GM12878 (cell line): Measurements from ENCODE around the gene PDZD2. TPM values are rescaled to one million over a fixed set of nuclear protein-coding genes. Genes with fewer than 3 reads are reported as not detected.

Source experiments
- ATAC-seq: fragments of 200-7000 bp; cut with Tn5 transposase; 3 replicates; pipeline ENCODE4 v1.9.1; 2020; ENCODE audit warnings: mild to moderate bottlenecking, moderate library complexity
- BruUV-seq: library from RNA; stranded (reverse); fragments of 400-500 nt; replicated peaks from 2 replicates; lab custom pipeline; 2021; lab: Mats Ljungman, UMichigan
- CTCF ChIA-PET: fragments of 300-600 bp; sonication (Branson Sonifier 250); formaldehyde crosslinking; extraction: SDS; loops from one replicate; lab custom pipeline; 2021; ENCODE audit warnings: inconsistent platforms; lab: Yijun Ruan, JAX
- POLR2A ChIA-PET: fragments of 350-600 bp; formaldehyde crosslinking; extraction: SDS; loops from one replicate; lab custom pipeline; 2021; ENCODE audit warnings: inconsistent platforms; lab: Charles Lee
- RAD21 ChIA-PET: fragments of 300-600 bp; sonication (Branson Sonifier 250); formaldehyde crosslinking; loops from one replicate; lab custom pipeline; 2023; ENCODE audit warnings: antibody characterized with exemption; ENCODE audit not compliant: unreplicated experiment; lab: Charles Lee
- SMC1A ChIA-PET: fragments of 300-600 bp; sonication (Branson Sonifier 250); formaldehyde crosslinking; loops from one replicate; lab custom pipeline; 2023; ENCODE audit not compliant: unreplicated experiment, uncharacterized antibody; lab: Charles Lee
- DNase-seq: peaks from one replicate; pipeline ENCODE4 v3.0.0-alpha.2; 2011; ENCODE audit warnings: low read depth, low spot score
- FAIRE-seq: peaks from 3 replicates; lab custom pipeline; 2011; peaks lifted over from hg19 to GRCh38; lab: Jason Lieb, UNC
- H2AFZ ChIP-seq: 2 replicates; pipeline ENCODE4 v1.6.0; 2011; ENCODE audit warnings: low read depth, low read length, control low read depth; ENCODE audit not compliant: control insufficient read depth
- H3K27ac ChIP-seq: 2 replicates; pipeline ENCODE4 v1.5.1; 2011; ENCODE audit warnings: control low read depth; ENCODE audit not compliant: control insufficient read depth, insufficient read depth
- H3K27me3 ChIP-seq, 2 experiments: replicated peaks in 1 of 2; 2 replicates each; pipeline versions ENCODE4 v1.6.0 to v1.6.1; 2011; ENCODE audit warnings: low read length in 1 of 2; ENCODE audit not compliant: control insufficient read depth in 2 of 2, insufficient read depth in 2 of 2
- H3K36me3 ChIP-seq, 2 experiments: 2 replicates each; pipeline ENCODE4 v1.5.1; 2011; ENCODE audit warnings: low read length in 1 of 2; ENCODE audit not compliant: control insufficient read depth in 2 of 2, insufficient read depth in 2 of 2
- H3K4me1 ChIP-seq: 2 replicates; pipeline ENCODE4 v1.6.1; 2011; ENCODE audit warnings: mild to moderate bottlenecking, low read length, moderate library complexity, mixed read lengths; ENCODE audit not compliant: control insufficient read depth, insufficient read depth
- H3K4me2 ChIP-seq: 2 replicates; pipeline ENCODE4 v1.6.0; 2011; ENCODE audit warnings: control low read depth; ENCODE audit not compliant: control insufficient read depth, insufficient read depth
- H3K4me3 ChIP-seq: fragments of 200-600 bp; sonication (generic); 2 replicates; pipeline ENCODE4 v1.5.1; 2016
- H3K79me2 ChIP-seq: 2 replicates; pipeline ENCODE4 v1.6.0; 2011; ENCODE audit warnings: low read length; ENCODE audit not compliant: control insufficient read depth, insufficient read depth
- H3K9ac ChIP-seq: 2 replicates; pipeline ENCODE4 v1.8.0; 2011; ENCODE audit warnings: low read length, control low read depth, mixed read lengths; ENCODE audit not compliant: control insufficient read depth, insufficient read depth
- H3K9me3 ChIP-seq: replicated peaks from 3 replicates; pipeline ENCODE4 v1.5.1; 2011; ENCODE audit warnings: mild to moderate bottlenecking, low read length; ENCODE audit not compliant: control insufficient read depth, insufficient read depth
- H4K20me1 ChIP-seq: 2 replicates; pipeline ENCODE4 v1.6.0; 2011; ENCODE audit not compliant: control insufficient read depth, insufficient read depth
- ATF7 ChIP-seq: fragments of 450-650 bp; IDR thresholded peaks from 2 replicates; pipeline ENCODE4 v1.6.1; 2016; ENCODE audit warnings: low read depth, mild to moderate bottlenecking
- CHD1 ChIP-seq: IDR thresholded peaks from 2 replicates; pipeline ENCODE4 v1.6.1; 2012; ENCODE audit warnings: low read depth, low read length, improper control_type of control experiment
- ETV6 ChIP-seq, 2 experiments: fragments of 450-650 bp in 1 of 2; IDR thresholded peaks in 1 of 2; conservative IDR thresholded peaks in 1 of 2; 2 replicates each; pipeline ENCODE4 v1.6.1; 2014; ENCODE audit warnings: antibody characterized with exemption in 1 of 2, borderline replicate concordance in 1 of 2, low read depth in 1 of 2, mild to moderate bottlenecking in 1 of 2, moderate library complexity in 1 of 2
- HCFC1 ChIP-seq: fragments of 150-350 bp; IDR thresholded peaks from 2 replicates; pipeline ENCODE4 v1.6.1; 2014; ENCODE audit warnings: low read length
- IKZF1 ChIP-seq: fragments of 450-650 bp; conservative IDR thresholded peaks from 2 replicates; pipeline ENCODE4 v1.6.1; 2017; ENCODE audit warnings: antibody characterized with exemption, mild to moderate bottlenecking
- JUNB ChIP-seq: IDR thresholded peaks from 2 replicates; pipeline ENCODE4 v1.6.1; 2016; ENCODE audit warnings: antibody characterized with exemption, mild to moderate bottlenecking
- JUND ChIP-seq: IDR thresholded peaks from 2 replicates; pipeline ENCODE4 v1.6.1; 2012; ENCODE audit warnings: low read depth, mild to moderate bottlenecking, low read length, improper control_type of control experiment, moderate library complexity
- KAT2A ChIP-seq: conservative IDR thresholded peaks from 2 replicates; pipeline ENCODE4 v1.6.1; 2011; ENCODE audit warnings: low read depth, low read length; ENCODE audit not compliant: control insufficient read depth
- NFXL1 ChIP-seq: fragments of 450-650 bp; IDR thresholded peaks from 2 replicates; pipeline ENCODE4 v1.6.1; 2017; ENCODE audit warnings: antibody characterized with exemption, mild to moderate bottlenecking, borderline replicate concordance
- PML ChIP-seq: IDR thresholded peaks from 2 replicates; pipeline ENCODE4 v1.6.1; 2012; ENCODE audit warnings: low read length, inconsistent platforms
- POLR2A ChIP-seq: IDR thresholded peaks from 2 replicates; pipeline ENCODE4 v1.6.1; 2011; ENCODE audit warnings: low read depth, mild to moderate bottlenecking, low read length
- RAD51 ChIP-seq: fragments of 450-650 bp; IDR thresholded peaks from 2 replicates; pipeline ENCODE4 v1.6.1; 2016; ENCODE audit warnings: moderate library complexity, mild to moderate bottlenecking, inconsistent platforms
- REST ChIP-seq: IDR thresholded peaks from 2 replicates; pipeline ENCODE4 v1.6.1; 2012; ENCODE audit warnings: mild to moderate bottlenecking, low read depth, low read length
- RUNX3 ChIP-seq: IDR thresholded peaks from 2 replicates; pipeline ENCODE4 v1.6.1; 2012; ENCODE audit warnings: low read length, inconsistent platforms
- SMARCA5 ChIP-seq: fragments of 450-650 bp; IDR thresholded peaks from 2 replicates; pipeline ENCODE4 v1.6.1; 2017; ENCODE audit warnings: mild to moderate bottlenecking
- TBL1XR1 ChIP-seq: IDR thresholded peaks from 2 replicates; pipeline ENCODE4 v1.6.1; 2012; ENCODE audit warnings: low read depth, low read length, improper control_type of control experiment
- TCF12 ChIP-seq: IDR thresholded peaks from 2 replicates; pipeline ENCODE4 v1.6.1; 2011; ENCODE audit warnings: low read depth, mild to moderate bottlenecking, low read length
- ZNF622 ChIP-seq: fragments of 450-650 bp; IDR thresholded peaks from 2 replicates; pipeline ENCODE4 v1.6.1; 2017; ENCODE audit warnings: mild to moderate bottlenecking, inconsistent platforms
- WGBS: methylation state at CpG from one replicate; pipeline ENCODE4 v1.1.6; 2016; ENCODE audit warnings: low lambda C conversion rate; ENCODE audit not compliant: insufficient replicate concordance, insufficient coverage; ENCODE audit errors: missing lambda C conversion rate; 5-methylcytosine and 5-hydroxymethylcytosine counted together
- in situ Hi-C: fragments of 300-500 bp; cut with MboI; formaldehyde crosslinking; loops from 9 replicates; pipeline ENCODE4 v1.14.3; 2018; ENCODE audit warnings: mixed read lengths
- intact Hi-C: fragments of 100-400 bp; cut with micrococcal nuclease; formaldehyde crosslinking; loops from one replicate; pipeline ENCODE4 v1.14.2; 2022; ENCODE audit not compliant: unreplicated experiment
- polyA plus RNA-seq, 11 experiments: library from polyadenylated mRNA; depleted of rRNA in 4 of 11; unstranded in 6 of 11; stranded (reverse) in 5 of 11; fragments of >200 nt; fragmentation: Nextera tagmentation in 4 of 11; fragmentation: Illumina TruSeq in 1 of 11; extraction: Ambion mirVana in 4 of 11; extraction: Trizol in 1 of 11; gene quantifications; 1 replicate in 1 of 11; 2 replicates in 10 of 11; pipeline versions ENCODE4 v1.2.1 to v1.2.3, GENCODE V29; 2011 to 2016; ENCODE audit warnings: inconsistent platforms in 2 of 11, missing spikeins in 2 of 11, low read depth in 1 of 11
- total RNA-seq, 4 experiments: library from RNA; depleted of rRNA in 3 of 4; stranded (reverse); fragments of >200 nt in 3 of 4; fragmentation: Illumina TruSeq in 1 of 4; extraction: Trizol in 1 of 4; gene quantifications; 2 replicates each; pipeline versions ENCODE4 v1.2.1 to v1.2.3, GENCODE V29; 2013 to 2021

The PDZD2 gene
- total and polyA plus RNA-seq, 10 of the 15 experiments (the other 5 are each of a cell fraction or from before 2014, with no cell fraction given): 0.01 to 0.58 (median 0.29) TPM; not detected in 3

- H3K36me3 ChIP-seq: no peaks in the 10 kb centered on the region
- ChIA-PET SMC1A (interaction anchor here (0.9 kb wide), 1 partner anchor 50 kb away, joined by 4 read pairs; no protein-coding TSS in a partner anchor), RAD21 (no interaction called here), CTCF (no interaction called here), POLR2A (interaction anchor here (0.7 kb wide), 1 partner anchor 854 kb away, joined by 4 read pairs; no protein-coding TSS in a partner anchor)
- FAIRE-seq (no peak), DNase-seq (no peak), ATAC-seq (no peak)
- H3K4me2 ChIP-seq: no peak overlapping the region
- TF ChIP-seq POLR2A: no peak
- no peak for TF ChIP-seq ZNF622
- no peak for TF ChIP-seq JUND
- TF ChIP-seq TCF12: no peak
- no peak for TF ChIP-seq ATF7
- H3K27me3 ChIP-seq: no peaks in the 10 kb centered on the region
- H3K9me3 ChIP-seq: no peaks in the 10 kb centered on the region
- intact Hi-C loops (loop anchor here (5.0 kb wide), 1 partner anchor 233 kb away; no protein-coding TSS in a partner anchor), in situ Hi-C loops (loop anchor here (5.0 kb wide), 2 partner anchors 272 to 512 kb away; no protein-coding TSS in a partner anchor)
- H3K27ac ChIP-seq: no peak overlapping the region
- H4K20me1 ChIP-seq: no peaks in the 10 kb centered on the region
- 67% methylated on average over 5 of the region's 5 CpGs for WGBS
- H3K4me3 ChIP-seq: no peak overlapping the region
- H3K9ac ChIP-seq: no peak overlapping the region
- H3K79me2 ChIP-seq: no peaks in the 10 kb centered on the region
- BruUV-seq: no TSS peak
- no peak overlapping the region for H2AFZ ChIP-seq
- H3K4me1 ChIP-seq: no peaks in the 10 kb centered on the region
Measured at GRCh38 chr5:32094691-32095090, 455.8 kb downstream of the PDZD2 start.

GRCh38 chr5:32095261-32095671 lies 456.3 kb downstream of the PDZD2 start:
- Histone ChIP-seq H4K20me1 (no peaks in the 10 kb centered on the region), H3K4me2 (no peak overlapping the region), H3K27me3 (no peaks in the 10 kb centered on the region), H3K4me3 (no peak overlapping the region), H3K4me1 (no peaks in the 10 kb centered on the region), H3K36me3 (no peaks in the 10 kb centered on the region; a peak in 1 of 4 replicates), H3K79me2 (no peaks in the 10 kb centered on the region), H3K9me3 (no peaks in the 10 kb centered on the region), H3K27ac (no peak overlapping the region), H3K9ac (no peak overlapping the region), H2AFZ (no peak overlapping the region)
- WGBS: 99% methylated on average over 7 of the region's 7 CpGs
- CTCF ChIA-PET: no interaction called here
- POLR2A ChIA-PET: interaction anchor here (0.7 kb wide), 1 partner anchor 853 kb away, joined by 4 read pairs; no protein-coding TSS in a partner anchor
- DNase-seq (no peak), FAIRE-seq (no peak), ATAC-seq (no peak)
- in situ Hi-C loops (no loop called here), intact Hi-C loops (no loop called here)
- RAD21 ChIA-PET: interaction anchor here (1.5 kb wide), 1 partner anchor 234 kb away, joined by 4 read pairs; no protein-coding TSS in a partner anchor
- BruUV-seq: no TSS peak
- SMC1A ChIA-PET: interaction anchor here (0.9 kb wide), 1 partner anchor 49 kb away, joined by 4 read pairs; no protein-coding TSS in a partner anchor
- TF ChIP-seq RAD51 (no peak), CHD1 (no peak), REST (no peak), TBL1XR1 (no peak), NFXL1 (no peak), JUND (no peak), SMARCA5 (no peak), ETV6 (conservative IDR thresholded peaks at IDR 0.05 in 1 of 2, IDR thresholded peaks at IDR 0.05 in 1 of 2; ENCODE audit: borderline replicate concordance in 1 of 2, low read depth in 1 of 2) (no peak), KAT2A (no peak), PML (no peak), HCFC1 (no peak), JUNB (no peak), RUNX3 (no peak), IKZF1 (no peak)
